GM12872 (cell line): ENCODE measurements around the gene PLCG2.

ENCODE experiments used
- CTCF ChIP-seq: IDR thresholded peaks from 3 replicates; pipeline ENCODE4 v1.5.1; 2011; ENCODE audit warnings: low read depth, mild to moderate bottlenecking, low read length, moderate library complexity; ENCODE audit not compliant: insufficient read depth

Gene PLCG2

GRCh38 chr16:81821436-81822128, 42.5 kb downstream of the PLCG2 start:
- no peak for TF ChIP-seq CTCF

GRCh38 chr16:81823111-81823510, 44.0 kb downstream of the PLCG2 start:
- TF ChIP-seq CTCF = peak; percentile 36; the same call in 2 of the 3 replicates

- no peak for TF ChIP-seq CTCF
These were observed 44.6 kb downstream of the PLCG2 start for GRCh38 chr16:81823734-81824133.

GRCh38 chr16:81826523-81826922, 47.4 kb downstream of the PLCG2 start:
- TF ChIP-seq CTCF = no peak

- no peak for TF ChIP-seq CTCF
These were observed 51.9 kb downstream of the PLCG2 start for GRCh38 chr16:81830845-81831540.

GRCh38 chr16:81831722-81832126, 52.6 kb downstream of the PLCG2 start:
- peak; percentile 73; the same call in 2 of the 3 replicates for TF ChIP-seq CTCF

- no peak for TF ChIP-seq CTCF
These were observed 53.9 kb downstream of the PLCG2 start for GRCh38 chr16:81832801-81833547.
